Hepatocyte (in vitro differentiated cells): ENCODE results near the gene DAB1. TPM values are rescaled to one million over a fixed set of nuclear protein-coding genes. Genes with fewer than 3 reads are reported as not detected.

Experiments used
- DNase-seq: peaks from one replicate; pipeline ENCODE4 v3.0.0-alpha.2; 2016; ENCODE audit warnings: low spot score
- H2AFZ ChIP-seq: fragments of 200-600 bp; sonication (generic); 2 replicates; pipeline ENCODE4 v1.6.0; 2016; ENCODE audit warnings: antibody characterized with exemption, mild to moderate bottlenecking
- H3K27ac ChIP-seq: fragments of 200-600 bp; sonication (generic); 2 replicates; pipeline ENCODE4 v1.5.1; 2016; ENCODE audit warnings: mild to moderate bottlenecking
- H3K27me3 ChIP-seq: fragments of 200-600 bp; sonication (generic); 2 replicates; pipeline ENCODE4 v1.6.1; 2016
- H3K36me3 ChIP-seq: fragments of 200-600 bp; sonication (generic); replicated peaks from 2 replicates; pipeline ENCODE4 v1.5.1; 2016; ENCODE audit warnings: low read depth; ENCODE audit not compliant: insufficient read depth
- H3K4me1 ChIP-seq: fragments of 200-600 bp; sonication (generic); 2 replicates; pipeline ENCODE4 v1.5.1; 2016; ENCODE audit warnings: mild to moderate bottlenecking, moderate library complexity; ENCODE audit not compliant: insufficient read depth
- H3K4me2 ChIP-seq: fragments of 200-600 bp; sonication (generic); 2 replicates; pipeline ENCODE4 v1.6.0; 2016
- H3K4me3 ChIP-seq: fragments of 200-600 bp; sonication (generic); 2 replicates; pipeline ENCODE4 v1.5.1; 2016; ENCODE audit warnings: mild to moderate bottlenecking
- H3K79me2 ChIP-seq: fragments of 200-600 bp; sonication (generic); 2 replicates; pipeline ENCODE4 v1.6.0; 2017; ENCODE audit warnings: mild to moderate bottlenecking
- H3K9me2 ChIP-seq: fragments of 200-600 bp; sonication (generic); replicated peaks from 2 replicates; pipeline ENCODE4 v1.6.0; 2017; ENCODE audit warnings: mild to moderate bottlenecking; ENCODE audit not compliant: insufficient read depth
- H3K9me3 ChIP-seq: fragments of 200-600 bp; sonication (generic); 2 replicates; pipeline ENCODE4 v1.5.1; 2016; ENCODE audit warnings: low read depth, mild to moderate bottlenecking
- H4K20me1 ChIP-seq: fragments of 200-600 bp; sonication (generic); 2 replicates; pipeline ENCODE4 v1.6.0; 2016; ENCODE audit warnings: mild to moderate bottlenecking; ENCODE audit not compliant: insufficient read depth, poor library complexity, severe bottlenecking
- EZH2 ChIP-seq: fragments of 200-600 bp; sonication (generic); IDR thresholded peaks from 2 replicates; pipeline ENCODE4 v1.6.1; 2016; ENCODE audit warnings: antibody characterized with exemption, mild to moderate bottlenecking, borderline replicate concordance
- EZH2phosphoT487 ChIP-seq: fragments of 200-600 bp; sonication (generic); IDR thresholded peaks from one replicate; pipeline ENCODE4 v1.6.1; 2018; ENCODE audit warnings: antibody characterized with exemption, mild to moderate bottlenecking, low read depth, moderate library complexity; ENCODE audit not compliant: unreplicated experiment, severe bottlenecking
- WGBS: methylation state at CpG from one replicate; pipeline ENCODE4 v1.1.6; 2016; ENCODE audit warnings: low lambda C conversion rate; ENCODE audit errors: missing lambda C conversion rate; 5-methylcytosine and 5-hydroxymethylcytosine counted together
- polyA plus RNA-seq: library from polyadenylated mRNA; unstranded; fragments of >200 nt; fragmentation: Nextera tagmentation; extraction: Ambion mirVana; gene quantifications from 2 replicates; pipeline ENCODE4 v1.2.1, GENCODE V29; 2016
- total RNA-seq: library from RNA; depleted of rRNA; stranded (reverse); fragments of >200 nt; gene quantifications from 2 replicates; pipeline ENCODE4 v1.2.3, GENCODE V29; 2014
- TF ChIP-seq, protein P1 (sequence below): fragments of 200-600 bp; sonication (generic); IDR thresholded peaks from 2 replicates; pipeline ENCODE4 v1.5.1; 2016; ENCODE audit warnings: antibody characterized with exemption, mild to moderate bottlenecking; ENCODE audit not compliant: poor library complexity

Gene DAB1
- total and polyA plus RNA-seq, 2 experiments from 2014 or later, result 19.5 to 37.6 TPM

GRCh38 chr1:57116871-57117270, 307.0 kb downstream of the DAB1 start:
- H3K4me1 ChIP-seq, result peaks cover 18% of the 10 kb centered on the region
- H3K9me3 ChIP-seq, result no peaks in the 10 kb centered on the region
- 80% methylated on average over 4 of the region's 4 CpGs for WGBS
- no peaks in the 10 kb centered on the region for H3K79me2 ChIP-seq
- H3K27me3 ChIP-seq, result no peaks in the 10 kb centered on the region
- no peak for DNase-seq
- H4K20me1 ChIP-seq, result no peaks in the 10 kb centered on the region
- no peaks in the 10 kb centered on the region for H3K9me2 ChIP-seq
- H2AFZ ChIP-seq, result no peak overlapping the region
- H3K4me3 ChIP-seq, result no peak overlapping the region
- no peak overlapping the region for H3K27ac ChIP-seq
- TF ChIP-seq EZH2phosphoT487 (no peak), EZH2 (no peak)
- TF ChIP-seq, protein P1, sequence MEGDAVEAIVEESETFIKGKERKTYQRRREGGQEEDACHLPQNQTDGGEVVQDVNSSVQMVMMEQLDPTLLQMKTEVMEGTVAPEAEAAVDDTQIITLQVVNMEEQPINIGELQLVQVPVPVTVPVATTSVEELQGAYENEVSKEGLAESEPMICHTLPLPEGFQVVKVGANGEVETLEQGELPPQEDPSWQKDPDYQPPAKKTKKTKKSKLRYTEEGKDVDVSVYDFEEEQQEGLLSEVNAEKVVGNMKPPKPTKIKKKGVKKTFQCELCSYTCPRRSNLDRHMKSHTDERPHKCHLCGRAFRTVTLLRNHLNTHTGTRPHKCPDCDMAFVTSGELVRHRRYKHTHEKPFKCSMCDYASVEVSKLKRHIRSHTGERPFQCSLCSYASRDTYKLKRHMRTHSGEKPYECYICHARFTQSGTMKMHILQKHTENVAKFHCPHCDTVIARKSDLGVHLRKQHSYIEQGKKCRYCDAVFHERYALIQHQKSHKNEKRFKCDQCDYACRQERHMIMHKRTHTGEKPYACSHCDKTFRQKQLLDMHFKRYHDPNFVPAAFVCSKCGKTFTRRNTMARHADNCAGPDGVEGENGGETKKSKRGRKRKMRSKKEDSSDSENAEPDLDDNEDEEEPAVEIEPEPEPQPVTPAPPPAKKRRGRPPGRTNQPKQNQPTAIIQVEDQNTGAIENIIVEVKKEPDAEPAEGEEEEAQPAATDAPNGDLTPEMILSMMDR, result no peak
- no peaks in the 10 kb centered on the region for H3K36me3 ChIP-seq
- H3K4me2 ChIP-seq, result no peak overlapping the region

DNA sequence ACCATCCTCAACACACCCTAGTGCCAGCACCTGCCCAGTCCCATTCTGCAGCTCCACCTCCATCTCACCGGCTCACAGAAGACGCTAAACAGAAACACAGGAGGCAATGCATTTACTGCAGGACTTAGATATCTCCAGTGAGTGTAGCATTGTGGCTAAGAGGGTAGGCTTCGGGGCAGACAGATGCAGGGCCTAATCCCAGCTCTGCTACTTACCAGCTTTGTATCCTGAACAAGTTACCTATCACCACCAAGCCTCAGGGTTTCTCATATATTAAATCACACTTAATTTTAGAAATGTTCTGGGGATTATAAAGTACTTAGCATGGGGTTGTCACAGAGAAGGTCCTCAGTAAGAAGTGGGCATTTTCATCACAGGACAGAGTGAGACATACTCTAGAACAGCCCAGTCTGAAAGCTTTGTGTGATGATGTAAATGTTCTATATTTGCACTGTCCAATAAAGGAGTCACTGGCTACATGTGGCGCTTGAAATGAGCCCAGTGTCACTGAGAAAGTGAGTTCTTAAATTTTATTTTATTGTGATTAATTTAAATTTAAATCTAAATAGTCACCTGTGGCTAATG, 308.7 kb downstream of the DAB1 start:
- no peaks in the 10 kb centered on the region for H4K20me1 ChIP-seq

DNA sequence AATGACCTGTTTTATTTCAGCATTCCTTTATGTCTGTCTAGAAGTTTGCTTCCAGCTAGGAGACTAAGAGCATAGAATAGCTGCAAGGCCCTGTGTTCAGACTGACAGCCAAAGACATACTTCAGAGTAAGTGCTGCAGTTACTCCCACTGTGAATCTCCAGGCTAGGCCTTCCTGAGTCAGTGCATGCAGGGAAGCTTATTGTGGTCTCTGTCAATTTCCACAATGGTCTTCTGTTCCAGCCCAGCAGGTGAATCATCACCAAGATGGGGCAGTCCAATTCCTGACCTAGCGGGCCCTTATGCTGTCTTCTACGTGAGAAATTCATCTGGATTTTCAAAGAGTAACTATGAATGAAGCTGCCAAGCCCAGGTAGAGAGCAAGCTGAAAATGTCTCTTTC, 311.7 kb downstream of the DAB1 start:
- TF ChIP-seq, protein P1, result no peak
- TF ChIP-seq EZH2phosphoT487, result no peak
- no peak for TF ChIP-seq EZH2
- H3K27me3 ChIP-seq, result no peaks in the 10 kb centered on the region
- 96% methylated on average over 2 of the region's 2 CpGs for WGBS
- no peaks in the 10 kb centered on the region for H4K20me1 ChIP-seq
- H3K36me3 ChIP-seq, result no peaks in the 10 kb centered on the region
- no peaks in the 10 kb centered on the region for H3K79me2 ChIP-seq
- H3K9me3 ChIP-seq, result no peaks in the 10 kb centered on the region
- H3K9me2 ChIP-seq, result no peaks in the 10 kb centered on the region
- H3K4me3 ChIP-seq, result no peak overlapping the region
- H2AFZ ChIP-seq, result no peak overlapping the region
- DNase-seq, result no peak
- H3K4me1 ChIP-seq, result peaks cover 6% of the 10 kb centered on the region
- no peak overlapping the region for H3K27ac ChIP-seq
- no peak overlapping the region for H3K4me2 ChIP-seq

More for the DNA sequence above, 308.7 kb downstream of the DAB1 start:
- Histone ChIP-seq H3K36me3 (no peaks in the 10 kb centered on the region), H3K4me3 (no peak overlapping the region), H3K27me3 (no peaks in the 10 kb centered on the region), H3K27ac (no peak overlapping the region), H3K79me2 (no peaks in the 10 kb centered on the region), H2AFZ (no peak overlapping the region), H3K4me1 (peaks cover 21% of the 10 kb centered on the region), H3K9me3 (no peaks in the 10 kb centered on the region), H3K9me2 (no peaks in the 10 kb centered on the region), H3K4me2 (no peak overlapping the region)
- no peak for DNase-seq
- TF ChIP-seq EZH2phosphoT487 (no peak), EZH2 (no peak)
- TF ChIP-seq, protein P1, result no peak
- WGBS, result 70% methylated on average over 4 of the region's 4 CpGs

DNA sequence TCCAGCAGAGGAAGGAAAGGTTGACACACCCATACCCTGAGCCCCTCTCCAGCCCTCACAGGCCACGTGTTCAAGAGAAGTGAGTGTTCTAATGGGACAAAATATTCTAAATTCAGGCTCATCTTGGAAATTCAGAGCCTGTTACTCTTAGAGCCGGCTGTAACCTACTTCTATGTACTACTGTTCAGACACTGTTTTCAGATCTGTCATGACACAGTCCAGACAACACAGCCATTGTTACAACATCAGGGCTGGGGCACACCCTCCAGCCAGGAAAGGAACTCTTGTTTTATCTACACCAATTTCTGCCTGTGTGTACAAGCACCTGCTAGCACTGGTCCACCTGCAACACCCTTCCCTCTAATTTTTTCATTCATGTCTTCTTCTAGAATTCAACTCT, 312.7 kb downstream of the DAB1 start:
- DNase-seq, result peak; percentile 13
- Histone ChIP-seq H3K27ac (no peak overlapping the region), H3K4me3 (no peak overlapping the region), H4K20me1 (no peaks in the 10 kb centered on the region), H3K27me3 (no peaks in the 10 kb centered on the region), H3K36me3 (no peaks in the 10 kb centered on the region), H3K4me2 (no peak overlapping the region), H3K9me2 (no peaks in the 10 kb centered on the region), H2AFZ (no peak overlapping the region), H3K9me3 (no peaks in the 10 kb centered on the region), H3K4me1 (peaks cover 3% of the 10 kb centered on the region), H3K79me2 (no peaks in the 10 kb centered on the region)
- 75% methylated on average over 2 of the region's 2 CpGs for WGBS
- TF ChIP-seq EZH2phosphoT487 (no peak), EZH2 (no peak)
- TF ChIP-seq, protein P1, result no peak
